ENCODE results near the gene NUDT21.

Gene NUDT21

DNA sequence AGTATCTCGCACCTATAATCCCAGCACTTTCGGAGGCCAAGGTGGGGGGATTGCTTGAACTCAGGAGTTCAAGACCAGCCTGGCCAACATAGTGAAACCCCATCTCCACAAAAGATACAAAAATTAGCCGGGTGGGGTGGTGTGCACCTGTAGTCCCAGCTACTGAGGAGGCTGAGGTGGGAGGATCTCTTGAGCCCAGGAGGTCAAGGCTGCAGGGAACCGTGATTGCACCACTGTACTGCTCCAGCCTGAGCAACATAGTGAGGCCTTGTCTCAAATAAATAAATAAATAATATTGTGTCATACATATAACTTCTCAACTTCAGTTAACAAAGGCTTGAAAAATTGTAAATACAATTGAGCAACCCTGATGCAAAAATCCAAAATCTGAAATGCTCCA, 34.0 kb downstream of the NUDT21 start:
- Histone ChIP-seq H3K79me2 (ENCODE audit: insufficient read depth, low read length) (peaks cover 59% of the 10 kb centered on the region), H3K9me3 (ENCODE audit: insufficient read depth, low read depth, low read length) (no peaks in the 10 kb centered on the region), H2AFZ (ENCODE audit: low read length) (no peak overlapping the region), H3K9ac (ENCODE audit: low read depth, low read length, poor library complexity, severe bottlenecking) (no peak overlapping the region), H3K36me3 (ENCODE audit: insufficient read depth, low read length) (peaks cover 10% of the 10 kb centered on the region; the same call in 1 of the 2 replicates), H3K4me2 (ENCODE audit: low read depth, low read length, poor library complexity, severe bottlenecking) (peak overlapping the region; percentile 18), H3F3A (ENCODE audit: low read depth) (no peaks in the 10 kb centered on the region), H4K20me1 (ENCODE audit: insufficient read depth, low read length, poor library complexity, severe bottlenecking) (peaks cover 36% of the 10 kb centered on the region), H3K4me1 (ENCODE audit: insufficient read depth, low read length, poor library complexity, severe bottlenecking) (peaks cover 28% of the 10 kb centered on the region), H3K4me3 (ENCODE audit: low read length, poor library complexity, severe bottlenecking) (no peak overlapping the region), H3K9me2 (replicated peaks; ENCODE audit: low read depth, low read length) (no peaks in the 10 kb centered on the region), H3K27me3 (ENCODE audit: insufficient read depth, low read length, poor library complexity, severe bottlenecking) (no peaks in the 10 kb centered on the region)
- TF ChIP-seq EZH2phosphoT487 (IDR thresholded peaks at IDR 0.05; ENCODE audit: borderline replicate concordance) (no peak), CTCF (conservative IDR thresholded peaks at IDR 0.05; ENCODE audit: low read length) (no peak)

DNA sequence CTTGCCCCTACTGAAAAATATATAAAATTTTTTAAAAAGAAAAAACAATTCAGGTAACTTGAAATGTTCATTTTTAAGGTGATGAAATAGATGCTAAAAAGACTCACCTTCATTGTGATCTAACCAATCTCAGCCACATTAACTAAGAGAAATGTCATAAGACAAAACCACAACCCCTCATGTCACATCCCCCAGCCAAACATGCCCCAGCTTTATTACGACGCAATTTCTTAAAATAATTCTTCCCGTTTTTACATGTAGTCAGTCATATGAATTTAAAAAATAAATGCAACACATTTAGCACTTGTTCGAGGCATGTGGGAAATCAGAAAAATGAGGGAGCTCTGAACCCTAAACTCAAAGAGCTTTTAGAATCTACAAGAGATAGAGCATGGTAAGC, 35.3 kb downstream of the NUDT21 start:
- Histone ChIP-seq H3K9me3 (ENCODE audit: insufficient read depth, low read depth, low read length) (no peaks in the 10 kb centered on the region), H3K79me2 (ENCODE audit: insufficient read depth, low read length) (peaks cover 47% of the 10 kb centered on the region), H3K4me1 (ENCODE audit: insufficient read depth, low read length, poor library complexity, severe bottlenecking) (peaks cover 15% of the 10 kb centered on the region), H3K4me2 (ENCODE audit: low read depth, low read length, poor library complexity, severe bottlenecking) (no peak overlapping the region), H3K9ac (ENCODE audit: low read depth, low read length, poor library complexity, severe bottlenecking) (no peak overlapping the region), H3F3A (ENCODE audit: low read depth) (no peaks in the 10 kb centered on the region), H4K20me1 (ENCODE audit: insufficient read depth, low read length, poor library complexity, severe bottlenecking) (peaks cover 29% of the 10 kb centered on the region), H2AFZ (ENCODE audit: low read length) (no peak overlapping the region), H3K27me3 (ENCODE audit: insufficient read depth, low read length, poor library complexity, severe bottlenecking) (no peaks in the 10 kb centered on the region), H3K36me3 (ENCODE audit: insufficient read depth, low read length) (peaks cover 22% of the 10 kb centered on the region; the same call in 1 of the 2 replicates), H3K9me2 (replicated peaks; ENCODE audit: low read depth, low read length) (no peaks in the 10 kb centered on the region), H3K4me3 (ENCODE audit: low read length, poor library complexity, severe bottlenecking) (no peak overlapping the region)
- TF ChIP-seq CTCF (conservative IDR thresholded peaks at IDR 0.05; ENCODE audit: low read length) = no peak
- no peak for TF ChIP-seq EZH2phosphoT487 (IDR thresholded peaks at IDR 0.05; ENCODE audit: borderline replicate concordance)

DNA sequence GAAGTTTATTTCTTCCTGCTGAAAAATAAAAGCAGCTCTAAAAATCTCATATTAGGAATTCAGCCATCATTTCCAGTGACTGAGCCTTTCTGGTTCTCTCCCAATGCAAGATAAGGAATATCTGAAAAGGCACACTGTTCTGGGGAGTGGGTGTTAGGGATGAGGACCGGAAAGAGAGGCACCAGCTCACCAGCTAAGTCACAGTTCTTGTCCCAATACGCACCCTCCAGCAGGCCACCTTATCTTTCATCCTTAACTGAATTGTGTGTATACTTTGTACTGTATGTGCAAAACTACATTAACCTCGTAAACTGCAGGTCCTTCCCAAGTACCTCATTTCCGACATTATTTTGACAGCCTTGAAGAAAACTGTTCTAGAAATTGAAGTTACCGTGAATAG, 36.8 kb downstream of the NUDT21 start:
- H3K4me3 ChIP-seq (ENCODE audit: low read length, poor library complexity, severe bottlenecking) = no peak overlapping the region
- H3K4me2 ChIP-seq (ENCODE audit: low read depth, low read length, poor library complexity, severe bottlenecking) = no peak overlapping the region
- no peak for TF ChIP-seq CTCF (conservative IDR thresholded peaks at IDR 0.05; ENCODE audit: low read length)
- no peak for TF ChIP-seq EZH2phosphoT487 (IDR thresholded peaks at IDR 0.05; ENCODE audit: borderline replicate concordance)
- H3K9ac ChIP-seq (ENCODE audit: low read depth, low read length, poor library complexity, severe bottlenecking) = no peak overlapping the region
- no peak overlapping the region for H2AFZ ChIP-seq (ENCODE audit: low read length)
- peaks cover 37% of the 10 kb centered on the region for H3K36me3 ChIP-seq (ENCODE audit: insufficient read depth, low read length)
- H3K9me3 ChIP-seq (ENCODE audit: insufficient read depth, low read depth, low read length) = no peaks in the 10 kb centered on the region
- no peaks in the 10 kb centered on the region for H3K27me3 ChIP-seq (ENCODE audit: insufficient read depth, low read length, poor library complexity, severe bottlenecking)
- peaks cover 33% of the 10 kb centered on the region for H3K79me2 ChIP-seq (ENCODE audit: insufficient read depth, low read length)
- no peaks in the 10 kb centered on the region for H3K9me2 ChIP-seq (replicated peaks; ENCODE audit: low read depth, low read length)
- no peaks in the 10 kb centered on the region for H3F3A ChIP-seq (ENCODE audit: low read depth)
- H4K20me1 ChIP-seq (ENCODE audit: insufficient read depth, low read length, poor library complexity, severe bottlenecking) = peaks cover 19% of the 10 kb centered on the region
- H3K4me1 ChIP-seq (ENCODE audit: insufficient read depth, low read length, poor library complexity, severe bottlenecking) = peaks cover 6% of the 10 kb centered on the region

Measured in Loucy (cell line).